Fibroblast of the aortic adventitia (primary cell): ENCODE results near the gene ABCA4. TPM values are rescaled to one million over a fixed set of nuclear protein-coding genes. Genes with fewer than 3 reads are reported as not detected.
A peak's percentile ranks its signal among the peaks of the same experiment; 100 is the strongest.

Source experiments
- DNase-seq: peaks from one replicate; pipeline ENCODE4 v3.0.0-alpha.2; 2010; ENCODE audit warnings: low read depth
- H3K4me3 ChIP-seq: 2 replicates; pipeline ENCODE4 v1.5.1; 2011; ENCODE audit warnings: low read depth, mild to moderate bottlenecking, control low read depth, low read length, moderate library complexity
- total RNA-seq: library from RNA; depleted of rRNA; stranded (reverse); fragments of >200 nt; gene quantifications from 2 replicates; pipeline ENCODE4 v1.2.3, GENCODE V29; 2012; ENCODE audit warnings: low replicate concordance
- TF ChIP-seq, protein P1 (sequence below): IDR thresholded peaks from 2 replicates; pipeline ENCODE4 v1.5.1; 2011; ENCODE audit warnings: mild to moderate bottlenecking, low read length, control low read depth, inconsistent platforms; ENCODE audit not compliant: insufficient read depth

ABCA4 gene
- total RNA-seq, 1 donor, result 0.09 TPM

DNA sequence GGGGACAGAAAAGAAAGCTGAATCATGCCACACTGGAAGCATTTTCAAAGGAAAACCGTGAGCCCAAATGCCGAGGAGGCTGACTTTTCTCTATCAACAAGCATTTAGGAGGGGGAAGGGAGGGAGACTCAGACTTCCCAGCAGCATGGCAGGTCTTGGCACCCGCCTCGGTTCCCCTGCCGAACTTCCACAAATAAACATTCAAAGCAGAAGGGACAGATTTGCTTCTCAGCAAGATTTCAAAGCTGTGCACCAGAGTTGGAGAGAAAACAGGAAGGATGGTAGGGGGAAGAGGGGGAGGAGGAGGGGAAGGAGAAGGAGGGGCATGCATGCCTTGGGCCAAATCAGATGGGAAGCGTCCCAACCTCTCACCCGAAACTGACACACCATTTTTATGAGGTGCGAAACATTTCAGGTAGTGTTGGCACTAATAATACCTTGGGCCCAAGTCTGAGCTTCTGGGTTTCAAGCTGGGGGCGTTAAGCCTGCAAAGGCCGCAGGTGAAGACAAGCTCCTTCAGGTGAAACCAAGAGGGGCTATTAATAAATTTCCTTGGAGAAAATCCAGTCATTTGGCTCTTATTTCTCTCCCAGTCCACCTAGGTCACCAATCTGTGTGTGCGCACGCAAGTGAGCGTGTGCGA is 26.4 kb downstream of the ABCA4 start:
- H3K4me3 ChIP-seq, result no peak overlapping the region

DNA sequence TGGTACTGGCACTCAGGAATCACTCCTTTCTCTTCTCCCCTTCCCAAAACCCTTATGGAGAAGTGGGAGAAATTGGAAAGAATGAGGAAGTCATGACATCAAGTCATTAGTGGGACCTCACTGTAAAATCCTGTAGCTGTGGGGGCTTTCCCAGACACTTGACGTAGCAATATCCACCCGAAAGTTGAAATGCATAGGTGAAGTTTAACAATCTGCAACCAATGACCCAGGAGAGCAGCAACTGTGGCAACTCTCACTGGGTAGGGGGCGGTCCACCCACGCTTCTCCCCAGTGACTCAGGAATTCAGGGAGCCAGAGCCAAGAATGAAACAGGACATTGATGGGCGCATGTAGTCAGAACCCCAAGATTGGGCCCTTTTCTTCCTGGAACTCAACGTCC is 27.0 kb downstream of the ABCA4 start:
- no peak overlapping the region for H3K4me3 ChIP-seq
- TF ChIP-seq, protein P1, sequence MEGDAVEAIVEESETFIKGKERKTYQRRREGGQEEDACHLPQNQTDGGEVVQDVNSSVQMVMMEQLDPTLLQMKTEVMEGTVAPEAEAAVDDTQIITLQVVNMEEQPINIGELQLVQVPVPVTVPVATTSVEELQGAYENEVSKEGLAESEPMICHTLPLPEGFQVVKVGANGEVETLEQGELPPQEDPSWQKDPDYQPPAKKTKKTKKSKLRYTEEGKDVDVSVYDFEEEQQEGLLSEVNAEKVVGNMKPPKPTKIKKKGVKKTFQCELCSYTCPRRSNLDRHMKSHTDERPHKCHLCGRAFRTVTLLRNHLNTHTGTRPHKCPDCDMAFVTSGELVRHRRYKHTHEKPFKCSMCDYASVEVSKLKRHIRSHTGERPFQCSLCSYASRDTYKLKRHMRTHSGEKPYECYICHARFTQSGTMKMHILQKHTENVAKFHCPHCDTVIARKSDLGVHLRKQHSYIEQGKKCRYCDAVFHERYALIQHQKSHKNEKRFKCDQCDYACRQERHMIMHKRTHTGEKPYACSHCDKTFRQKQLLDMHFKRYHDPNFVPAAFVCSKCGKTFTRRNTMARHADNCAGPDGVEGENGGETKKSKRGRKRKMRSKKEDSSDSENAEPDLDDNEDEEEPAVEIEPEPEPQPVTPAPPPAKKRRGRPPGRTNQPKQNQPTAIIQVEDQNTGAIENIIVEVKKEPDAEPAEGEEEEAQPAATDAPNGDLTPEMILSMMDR, result no peak
- peak; percentile 30 for DNase-seq

More for the DNA sequence above, 26.4 kb downstream of the ABCA4 start:
- TF ChIP-seq, protein P1, result no peak
- peak; percentile 64 for DNase-seq

DNA sequence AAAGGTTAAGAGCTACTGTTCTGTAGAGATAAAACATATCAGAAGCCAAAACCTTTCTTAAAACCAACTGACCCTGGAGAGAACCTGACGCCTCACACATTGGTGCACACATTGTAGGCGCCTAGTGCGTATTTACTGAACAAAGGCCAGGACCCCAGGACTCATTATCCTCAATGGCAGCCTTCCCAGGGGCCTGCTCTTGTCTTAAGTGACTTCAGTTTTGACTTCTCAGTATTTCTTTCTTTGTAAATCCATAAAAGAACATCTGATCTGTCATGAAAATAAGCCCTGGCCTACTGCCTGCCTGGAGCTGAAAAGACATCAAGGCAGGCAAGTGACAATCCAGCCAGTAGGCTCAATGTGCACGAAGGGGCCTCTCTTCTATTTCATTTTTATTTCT is 27.6 kb downstream of the ABCA4 start:
- TF ChIP-seq, protein P1, result no peak
- no peak overlapping the region for H3K4me3 ChIP-seq
- no peak for DNase-seq

DNA sequence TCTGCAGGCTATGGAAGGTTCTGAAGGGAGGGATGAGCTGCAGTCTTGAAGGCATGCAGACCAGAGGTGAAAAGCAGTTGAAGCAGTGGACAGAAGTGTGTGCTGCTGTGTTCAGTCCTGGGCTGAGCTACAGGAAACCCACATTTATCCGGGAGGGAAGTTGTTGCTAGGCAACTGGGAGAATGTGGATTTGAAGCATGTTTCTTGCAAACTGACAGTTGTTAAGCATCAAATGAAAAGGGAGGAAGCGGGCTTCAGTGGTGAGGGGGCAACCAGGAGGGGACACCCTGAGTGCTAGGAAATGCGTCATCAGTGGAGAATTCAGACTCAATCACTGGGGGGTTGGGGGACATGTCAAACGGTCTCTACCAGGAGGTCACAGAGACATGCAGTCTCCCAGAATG is 28.7 kb downstream of the ABCA4 start:
- no peak overlapping the region for H3K4me3 ChIP-seq
- DNase-seq, result no peak
- TF ChIP-seq, protein P1, result no peak

DNA sequence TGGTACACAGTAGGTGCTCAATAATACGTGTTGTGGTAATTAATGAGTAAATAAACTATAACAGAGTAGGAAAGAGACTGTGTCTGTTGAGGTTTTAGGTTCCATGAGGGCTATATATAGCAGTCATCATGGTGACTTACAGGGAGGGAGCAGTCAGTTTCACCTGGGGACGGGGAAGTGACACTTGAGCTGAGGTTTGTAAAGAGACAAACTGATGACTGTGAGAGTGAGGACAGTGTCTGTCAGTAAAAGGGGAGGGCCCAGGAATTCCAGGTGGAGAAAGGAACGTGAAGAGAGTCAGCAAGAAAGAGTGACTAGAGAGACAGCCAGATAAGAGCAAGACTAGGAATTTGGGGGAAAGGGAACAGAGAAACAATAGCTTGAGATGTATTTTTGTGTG is 30.2 kb downstream of the ABCA4 start:
- DNase-seq, result no peak
- TF ChIP-seq, protein P1, result no peak
- H3K4me3 ChIP-seq, result no peak overlapping the region

DNA sequence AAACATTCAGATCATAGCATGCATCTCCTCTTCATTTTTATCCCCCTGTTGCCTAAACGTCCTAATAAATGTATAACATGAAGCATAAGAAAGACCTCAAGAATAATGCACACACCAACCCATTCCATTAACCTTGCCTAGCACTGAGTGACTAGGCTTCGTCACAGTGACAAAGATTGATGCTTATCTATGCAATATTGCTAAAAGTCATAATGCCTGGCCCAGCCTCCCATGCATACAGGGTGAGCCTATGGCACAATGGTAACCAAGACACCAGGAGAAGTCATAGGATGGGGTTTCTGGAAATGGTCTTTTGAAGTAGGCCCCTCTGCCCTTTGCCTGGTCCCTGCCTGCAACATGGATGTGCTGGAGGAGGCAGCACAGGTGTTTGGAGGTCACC is 33.8 kb downstream of the ABCA4 start:
- DNase-seq, result no peak
- H3K4me3 ChIP-seq, result no peak overlapping the region
- TF ChIP-seq, protein P1, result no peak

DNA sequence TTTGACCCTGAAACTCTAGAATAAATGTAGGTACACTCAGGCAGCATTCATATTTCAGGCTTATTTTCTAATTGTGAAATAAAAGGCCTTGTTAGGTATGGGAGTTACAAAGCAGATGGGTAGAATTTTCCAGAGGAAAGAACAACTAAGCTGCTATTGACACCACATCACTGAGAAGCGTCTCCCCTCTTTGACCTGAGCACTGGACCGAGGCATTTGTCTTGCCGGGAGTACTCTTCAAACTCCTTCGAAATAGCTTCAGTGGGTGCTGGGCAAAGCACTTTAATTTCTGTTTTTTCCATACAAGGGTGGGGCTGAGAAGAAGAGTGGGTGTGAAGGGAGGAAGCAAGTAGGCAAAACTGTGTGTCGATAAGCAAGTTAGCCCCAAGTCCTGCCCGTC is 36.4 kb downstream of the ABCA4 start:
- DNase-seq, result no peak
- TF ChIP-seq, protein P1, result no peak
- H3K4me3 ChIP-seq, result no peak overlapping the region
